Type B pancreatic cell (in vitro differentiated cells): Measurements from ENCODE around the gene CD40LG. TPM values are rescaled to one million over a fixed set of nuclear protein-coding genes. Genes with fewer than 3 reads are reported as not detected.

Experiments used
- DNase-seq: peaks from one replicate; pipeline ENCODE4 v3.0.0; 2021; ENCODE audit warnings: mixed read lengths; ENCODE audit not compliant: unreplicated experiment; ENCODE audit errors: extremely low spot score
- H3K27ac Mint-ChIP-seq: 2 replicates; pipeline ENCODE4 v1.8.0; 2021; ENCODE audit warnings: mild to moderate bottlenecking, mixed read lengths
- H3K27me3 Mint-ChIP-seq: 2 replicates; pipeline ENCODE4 v1.8.0; 2021; ENCODE audit warnings: mixed read lengths
- H3K36me3 Mint-ChIP-seq: 2 replicates; pipeline ENCODE4 v1.8.0; 2021; ENCODE audit warnings: mixed read lengths
- H3K4me1 Mint-ChIP-seq: one replicate; pipeline ENCODE4 v1.8.0; 2021; ENCODE audit warnings: mixed read lengths; ENCODE audit not compliant: unreplicated experiment
- H3K4me3 Mint-ChIP-seq: 2 replicates; pipeline ENCODE4 v1.8.0; 2021; ENCODE audit warnings: mild to moderate bottlenecking, mixed read lengths
- H3K9me3 Mint-ChIP-seq: 2 replicates; pipeline ENCODE4 v1.8.0; 2021; ENCODE audit warnings: mixed read lengths
- CTCF ChIP-seq: fragments of 200-600 bp; sonication (generic); conservative IDR thresholded peaks from 2 replicates; pipeline ENCODE4 v1.5.0; 2021; ENCODE audit warnings: antibody characterized with exemption, mild to moderate bottlenecking
- total RNA-seq: library from RNA; stranded (reverse); gene quantifications from 2 replicates; pipeline ENCODE4 v1.2.1, GENCODE V29; 2021; ENCODE audit warnings: low replicate concordance

Gene CD40LG
- total RNA-seq, 1 donor from 2014 or later, result not detected

- Mint-ChIP-seq H3K27me3 (no peaks in the 10 kb centered on the region), H3K36me3 (no peaks in the 10 kb centered on the region), H3K4me1 (no peaks in the 10 kb centered on the region), H3K9me3 (no peaks in the 10 kb centered on the region), H3K27ac (no peak overlapping the region), H3K4me3 (no peak overlapping the region)
- no peak for TF ChIP-seq CTCF
- no peak for DNase-seq
Measured at GRCh38 chrX:136635235-136635634, 12.7 kb upstream of the CD40LG start.

GRCh38 chrX:136636121-136636520 is 11.8 kb upstream of the CD40LG start:
- H3K27me3 Mint-ChIP-seq, result no peaks in the 10 kb centered on the region
- no peak overlapping the region for H3K4me3 Mint-ChIP-seq
- no peak for DNase-seq
- no peaks in the 10 kb centered on the region for H3K4me1 Mint-ChIP-seq
- TF ChIP-seq CTCF, result no peak
- H3K27ac Mint-ChIP-seq, result no peak overlapping the region
- H3K9me3 Mint-ChIP-seq, result no peaks in the 10 kb centered on the region
- H3K36me3 Mint-ChIP-seq, result no peaks in the 10 kb centered on the region

GRCh38 chrX:136639506-136640176 is 8.3 kb upstream of the CD40LG start:
- H3K4me3 Mint-ChIP-seq, result no peak overlapping the region
- no peak for TF ChIP-seq CTCF
- no peaks in the 10 kb centered on the region for H3K27me3 Mint-ChIP-seq
- DNase-seq, result no peak
- H3K27ac Mint-ChIP-seq, result no peak overlapping the region
- H3K36me3 Mint-ChIP-seq, result no peaks in the 10 kb centered on the region
- no peaks in the 10 kb centered on the region for H3K4me1 Mint-ChIP-seq
- no peaks in the 10 kb centered on the region for H3K9me3 Mint-ChIP-seq

- Mint-ChIP-seq H3K36me3 (no peaks in the 10 kb centered on the region), H3K27ac (no peak overlapping the region), H3K4me3 (no peak overlapping the region), H3K9me3 (no peaks in the 10 kb centered on the region), H3K27me3 (no peaks in the 10 kb centered on the region), H3K4me1 (no peaks in the 10 kb centered on the region)
- no peak for TF ChIP-seq CTCF
- no peak for DNase-seq
Measured at GRCh38 chrX:136643243-136643642, 4.7 kb upstream of the CD40LG start.

- Mint-ChIP-seq H3K27me3 (no peaks in the 10 kb centered on the region), H3K9me3 (no peaks in the 10 kb centered on the region)
Measured at GRCh38 chrX:136646602-136647239, 1.2 kb upstream of the CD40LG start.

More at GRCh38 chrX:136646602-136647239, 1.2 kb upstream of the CD40LG start:
- Mint-ChIP-seq H3K36me3 (no peaks in the 10 kb centered on the region), H3K4me3 (no peak overlapping the region), H3K27ac (no peak overlapping the region), H3K4me1 (no peaks in the 10 kb centered on the region)
- DNase-seq, result no peak
- TF ChIP-seq CTCF, result no peak
